Myocyte (in vitro differentiated cells): Measurements from ENCODE around the gene GGNBP2. TPM values are rescaled to one million over a fixed set of nuclear protein-coding genes. Genes with fewer than 3 reads are reported as not detected.

Source experiments
- DNase-seq: peaks from one replicate; pipeline ENCODE4 v3.0.0-alpha.2; 2012; ENCODE audit warnings: low read depth
- total RNA-seq: library from RNA; depleted of rRNA; stranded (reverse); fragments of >200 nt; gene quantifications from 2 replicates; pipeline ENCODE4 v1.2.3, GENCODE V29; 2014

The GGNBP2 gene
- total RNA-seq, 1 donor from 2014 or later, result 61.4 TPM

DNA sequence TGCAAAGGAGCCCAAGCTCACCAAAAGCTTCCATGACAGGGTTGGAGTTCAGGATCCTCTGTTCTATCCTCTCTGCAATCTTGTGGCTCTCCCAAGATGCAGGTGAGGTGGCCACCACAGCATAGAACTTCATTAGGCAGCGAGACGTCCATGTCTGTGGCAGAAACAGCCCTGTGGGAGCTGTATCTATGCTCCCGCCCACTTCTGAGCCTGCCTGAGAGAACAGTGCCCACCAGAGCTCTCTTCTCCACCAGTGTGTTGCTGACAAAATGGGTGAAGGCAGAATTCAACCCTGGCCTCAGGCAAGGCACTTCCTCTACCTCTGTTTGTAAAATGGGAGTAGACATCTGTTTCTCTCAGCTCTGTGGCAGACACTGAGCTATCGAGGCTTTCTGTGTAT is 28.9 kb upstream of the GGNBP2 start:
- DNase-seq, result no peak

DNA sequence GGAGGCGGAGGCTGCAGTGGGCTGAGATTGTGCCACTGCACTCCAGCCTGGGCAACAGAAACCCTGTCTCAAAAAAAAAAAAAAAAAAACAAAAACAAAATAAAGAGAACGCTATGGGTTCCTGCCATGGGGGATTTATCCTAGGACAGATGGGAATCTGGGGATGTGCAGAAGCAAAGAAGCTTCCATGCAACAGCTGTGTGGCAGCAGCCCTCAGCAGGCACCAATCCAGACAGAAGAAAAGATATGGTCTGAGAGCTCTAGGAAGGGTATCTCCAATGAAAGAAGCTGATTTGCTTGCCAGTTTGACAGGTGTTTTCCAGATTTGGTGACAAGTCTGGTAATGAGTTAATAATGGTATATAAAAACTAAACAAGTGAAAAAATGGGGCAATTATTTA is 21.6 kb upstream of the GGNBP2 start:
- DNase-seq, result peak; percentile 18

DNA sequence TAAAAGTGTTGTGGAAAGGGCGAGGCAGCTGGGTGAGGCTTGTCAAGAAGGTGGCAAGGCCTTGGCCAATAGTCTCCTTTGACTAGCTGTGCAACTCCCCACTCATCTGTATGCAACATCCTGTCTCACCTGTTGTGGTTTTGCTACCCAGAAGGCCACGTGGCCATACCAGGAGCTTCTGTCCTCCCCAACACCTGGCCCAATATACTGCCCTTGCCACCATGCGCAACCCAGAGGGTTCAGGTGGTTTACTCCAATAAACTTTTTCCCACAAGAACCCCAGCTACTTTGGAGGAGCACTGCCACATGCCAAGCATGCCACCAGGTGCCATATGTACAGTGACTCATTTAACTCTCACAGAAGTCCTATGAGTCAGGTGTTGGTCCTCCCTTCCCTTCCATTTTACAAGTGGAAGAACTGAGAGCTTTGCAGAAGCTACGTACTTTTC is 20.3 kb upstream of the GGNBP2 start:
- DNase-seq, result no peak

DNA sequence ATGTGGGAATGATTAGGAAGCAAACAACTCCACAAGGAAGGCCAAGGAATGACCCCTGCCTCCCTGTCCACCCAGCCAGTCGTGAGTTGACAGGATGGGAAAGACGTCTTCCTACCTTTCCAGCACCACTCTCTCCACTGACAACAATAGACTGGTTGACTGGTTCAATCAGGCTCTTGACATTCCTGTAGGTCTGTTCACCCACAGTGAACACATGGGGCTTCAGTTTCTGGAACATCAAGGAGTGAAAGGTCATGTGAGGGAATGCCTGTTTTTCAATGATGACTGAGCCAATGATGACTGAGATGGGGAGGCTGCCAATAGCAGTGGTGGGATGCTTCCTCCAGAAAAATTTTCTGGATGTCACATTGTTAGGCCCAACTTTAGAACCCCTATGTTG is 19.6 kb upstream of the GGNBP2 start:
- no peak for DNase-seq

DNA sequence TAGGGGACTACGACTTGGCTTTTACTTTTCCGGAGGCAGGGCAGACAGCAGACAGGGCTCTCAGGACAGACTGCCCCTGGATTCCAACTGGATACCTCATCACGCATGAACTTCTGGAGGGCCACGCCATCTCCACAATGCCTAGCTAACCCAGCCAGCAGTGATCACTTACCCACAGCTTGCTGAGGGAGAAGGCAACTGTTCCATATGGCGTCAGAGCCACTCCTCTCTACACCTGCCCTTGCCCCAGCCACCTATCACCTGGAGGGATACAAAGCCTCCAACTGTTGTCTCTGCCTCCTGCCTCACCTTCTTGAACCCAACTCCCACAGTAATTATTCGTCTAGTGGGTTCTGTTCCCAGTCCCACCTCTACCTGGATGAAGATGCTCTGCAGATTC is 18.8 kb upstream of the GGNBP2 start:
- DNase-seq, result no peak

DNA sequence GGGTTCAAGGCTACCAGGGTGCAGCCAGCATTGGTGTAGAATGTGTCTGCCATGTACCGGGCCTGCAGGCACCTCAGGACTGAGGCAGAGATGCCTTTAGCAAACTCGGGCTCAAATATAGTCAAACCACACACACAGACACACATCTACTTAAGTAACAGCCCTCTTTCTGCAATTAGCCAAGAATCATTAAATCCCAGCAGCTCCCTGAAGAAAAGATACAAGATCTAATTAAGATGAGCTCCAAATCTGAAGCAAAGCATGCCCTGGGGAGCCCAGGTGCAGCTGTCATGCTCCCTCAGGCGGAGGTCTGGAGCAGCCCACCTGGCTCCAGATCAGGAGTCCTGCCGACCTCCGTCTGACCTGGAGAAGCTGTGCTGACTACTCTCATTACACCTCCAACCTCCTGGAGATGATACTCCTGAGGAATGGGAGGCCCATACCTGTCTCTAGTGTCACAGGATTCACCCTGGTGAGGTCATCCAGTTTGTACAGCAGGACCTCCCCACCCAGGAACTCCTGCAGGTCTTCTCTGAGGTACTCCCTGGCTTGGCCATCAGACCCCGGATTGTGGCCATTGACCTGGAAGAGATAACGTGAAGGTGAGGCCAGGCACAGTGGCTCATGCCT is 17.0 kb upstream of the GGNBP2 start:
- DNase-seq, result no peak

DNA sequence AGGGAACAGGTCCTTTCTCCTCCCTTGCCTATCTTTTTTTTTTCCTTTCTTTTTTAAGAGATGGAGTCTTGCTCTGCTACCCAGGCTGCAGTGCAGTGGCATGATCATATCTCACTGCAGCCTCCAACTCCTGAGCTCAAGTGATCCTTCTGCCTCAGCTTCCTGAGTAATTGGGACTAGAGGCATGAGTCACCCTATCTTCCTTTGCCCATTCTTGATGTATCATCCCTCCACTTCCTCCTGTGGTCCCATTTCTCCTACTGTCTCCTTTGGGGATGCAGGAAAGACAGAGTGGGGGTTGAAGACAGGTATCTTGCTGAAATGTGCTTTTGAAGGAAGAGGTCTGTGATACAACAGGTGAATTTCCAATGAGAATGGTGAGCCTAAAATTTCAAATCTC is 15.6 kb upstream of the GGNBP2 start:
- DNase-seq, result peak; percentile 26

DNA sequence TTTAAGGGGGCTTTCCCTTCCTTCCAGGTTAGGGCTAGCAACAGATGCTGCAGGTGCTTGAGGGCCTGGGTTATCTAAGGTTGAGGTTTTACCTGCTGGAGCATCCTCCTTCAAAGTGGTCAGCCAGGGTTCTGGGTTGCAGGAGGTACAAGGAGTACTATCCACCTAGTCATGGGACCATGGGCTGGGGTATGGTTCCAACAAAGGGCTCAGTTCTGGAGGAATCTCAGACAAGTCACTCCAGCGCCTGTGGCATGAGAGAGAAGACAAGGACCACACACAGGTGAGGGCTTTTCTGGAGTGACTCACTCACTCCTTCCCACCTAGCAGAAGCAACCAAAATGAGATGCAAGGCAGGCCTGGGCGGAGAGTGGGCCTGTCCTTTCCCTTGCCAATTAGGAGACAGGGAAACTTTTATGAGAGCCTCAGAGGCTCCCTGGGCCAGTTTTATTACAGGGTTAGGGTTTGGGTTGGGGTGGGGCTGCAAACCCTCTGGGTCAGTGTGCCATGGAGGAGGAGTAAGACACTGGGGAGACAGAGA is 12.2 kb upstream of the GGNBP2 start:
- no peak for DNase-seq

DNA sequence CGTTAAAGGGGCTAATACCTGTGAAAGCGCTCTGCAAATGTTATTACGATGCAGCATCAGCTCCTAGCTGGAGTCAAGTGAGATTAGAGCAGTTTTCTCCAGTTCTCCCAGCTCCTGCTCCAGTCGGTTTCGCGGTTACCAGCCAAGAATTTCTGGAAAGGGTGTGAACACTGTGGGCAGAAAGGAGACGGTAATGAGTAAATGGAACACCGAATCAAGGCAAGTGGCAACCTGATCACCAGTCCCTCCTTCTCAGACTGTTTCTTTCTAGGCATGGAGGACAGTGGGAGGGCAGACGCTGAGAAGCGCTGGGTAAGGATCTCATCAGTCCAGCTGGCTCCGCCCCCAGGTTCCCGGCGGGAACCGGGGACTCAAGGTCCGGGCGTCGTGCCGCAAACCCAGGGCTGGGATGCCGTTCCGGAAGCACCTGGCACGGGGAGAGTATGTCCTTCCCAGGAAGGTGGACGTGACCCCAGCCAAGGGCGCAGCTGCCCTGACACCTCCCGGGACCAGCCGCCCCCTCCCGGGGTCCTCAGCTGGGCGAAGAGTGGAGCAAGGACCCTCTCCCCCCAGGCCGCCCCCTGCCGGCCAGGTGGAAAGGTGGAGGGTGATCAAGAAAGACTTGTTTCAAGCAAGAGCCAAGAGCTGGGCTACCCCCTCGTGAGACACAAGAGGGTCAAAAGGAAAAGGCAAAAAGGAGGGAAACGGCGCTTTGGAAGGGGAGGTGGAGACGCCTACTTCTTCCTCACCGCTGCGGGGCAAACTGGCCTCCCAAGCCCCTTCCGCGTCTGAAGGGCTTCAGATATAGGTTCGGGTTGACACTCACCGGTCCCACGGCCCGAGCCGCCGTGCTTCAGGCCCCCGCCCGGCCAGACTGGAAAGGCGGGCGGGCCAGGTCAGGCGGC is 10.5 kb upstream of the GGNBP2 start:
- peak; percentile 60 for DNase-seq

DNA sequence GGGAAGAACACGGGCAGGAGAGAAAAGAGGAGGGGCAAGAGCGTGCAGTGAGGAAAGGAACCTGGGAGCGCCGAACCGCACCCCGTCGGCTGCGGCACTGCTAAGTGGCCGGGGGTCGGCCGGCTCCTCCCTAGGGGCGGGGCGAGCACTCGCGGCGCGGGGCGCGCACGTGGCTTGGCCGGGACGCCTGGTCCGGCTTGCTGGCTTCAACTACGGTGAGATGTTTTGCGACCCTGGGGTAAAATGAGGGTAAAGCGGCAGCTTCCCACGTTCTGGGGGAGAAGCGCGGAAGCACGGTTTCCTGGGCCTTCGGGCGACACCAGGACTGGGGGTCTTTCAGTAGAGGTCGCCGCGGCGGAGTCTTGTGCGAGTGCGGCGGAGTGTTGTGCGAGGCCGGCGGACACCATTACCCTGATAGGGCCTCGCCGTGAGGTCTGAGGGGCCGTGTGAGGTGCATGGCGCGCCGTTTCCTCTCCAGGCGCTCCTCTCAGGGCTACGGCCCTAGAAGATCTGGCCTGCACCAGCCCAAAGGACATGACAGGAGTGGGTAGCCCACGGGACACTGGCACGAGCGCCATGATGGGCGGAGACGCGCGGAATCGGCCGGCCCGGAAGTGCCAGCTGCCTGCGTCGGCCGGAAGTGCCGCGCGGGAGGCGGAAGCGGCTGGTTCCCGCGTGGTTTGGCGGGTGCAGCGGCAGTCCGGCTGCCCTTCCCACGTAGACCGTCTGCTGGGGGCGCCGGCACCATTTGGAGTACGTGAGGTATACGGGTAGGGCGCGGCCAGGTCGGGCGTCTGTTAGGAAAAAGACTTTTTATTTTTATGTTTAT is 9.7 kb upstream of the GGNBP2 start, which contains the start of the genes MYO19 and PIGW:
Gene MYO19, minus strand, starts transcription at position 29 of the 829 bp plus-strand sequence. CDS start 2,330 bp downstream, outside the sequence.
Gene PIGW, plus strand, starts transcription at position 148 of the 829 bp plus-strand sequence. CDS start 2,115 bp downstream, outside the sequence.
- peak; percentile 90 for DNase-seq

DNA sequence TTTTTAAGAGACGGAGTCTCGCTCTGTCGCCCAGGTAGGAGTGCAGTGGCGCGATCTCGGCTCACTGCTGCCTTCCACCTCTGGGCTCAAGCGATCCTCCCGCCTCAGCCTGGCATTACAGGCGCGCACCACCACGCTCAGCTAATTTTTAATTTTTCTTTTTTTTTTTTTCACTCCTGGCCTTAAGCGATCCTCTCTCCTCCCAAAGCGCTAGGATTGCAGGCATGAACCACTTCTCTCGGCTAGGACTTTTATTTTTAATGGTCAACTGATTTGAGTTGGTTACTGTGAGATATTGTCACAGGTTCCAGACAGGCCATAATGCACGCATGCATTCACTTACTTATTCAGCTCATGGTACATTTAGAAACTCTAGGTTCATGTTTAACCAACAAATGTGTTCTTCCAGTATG is 9.0 kb upstream of the GGNBP2 start:
- DNase-seq, result no peak

DNA sequence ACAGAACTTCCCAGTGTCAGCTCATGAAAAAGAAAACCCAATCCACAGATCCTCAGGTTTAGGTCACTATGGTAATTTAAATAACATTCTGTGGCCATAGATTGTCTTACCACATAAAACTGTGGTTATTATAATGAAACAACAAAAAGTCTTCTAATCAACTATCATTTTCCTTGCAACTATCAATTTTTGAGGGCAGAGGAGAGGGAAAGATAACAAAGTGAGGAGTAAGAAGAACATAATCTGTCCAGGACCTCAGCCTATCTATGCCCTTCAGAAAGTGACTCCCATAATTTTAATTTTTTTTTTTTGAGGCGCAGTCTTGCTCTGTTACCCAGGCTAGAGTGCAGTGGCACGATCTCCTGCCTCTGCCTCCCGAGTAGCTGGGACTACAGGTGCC is 4.0 kb upstream of the GGNBP2 start:
- DNase-seq, result no peak

DNA sequence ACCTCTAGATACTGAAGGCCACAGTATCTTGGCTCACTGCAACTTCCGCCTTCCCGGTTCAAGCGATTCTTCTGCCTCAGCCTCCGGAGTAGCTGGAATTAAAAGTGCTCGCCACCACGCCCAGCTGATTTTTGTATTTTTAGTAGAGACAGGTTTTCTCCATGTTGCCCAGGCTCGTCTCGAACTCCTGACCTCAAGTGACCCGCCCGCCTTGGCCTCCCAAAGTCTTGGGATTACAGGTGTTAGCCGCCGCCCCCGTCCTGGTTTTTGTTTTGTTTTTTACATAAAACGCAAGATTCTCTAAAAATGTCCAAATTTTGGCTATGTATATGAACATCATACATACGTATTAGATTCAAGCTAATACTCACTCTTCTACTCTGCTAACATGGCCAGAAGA is 2.0 kb upstream of the GGNBP2 start:
- no peak for DNase-seq

DNA sequence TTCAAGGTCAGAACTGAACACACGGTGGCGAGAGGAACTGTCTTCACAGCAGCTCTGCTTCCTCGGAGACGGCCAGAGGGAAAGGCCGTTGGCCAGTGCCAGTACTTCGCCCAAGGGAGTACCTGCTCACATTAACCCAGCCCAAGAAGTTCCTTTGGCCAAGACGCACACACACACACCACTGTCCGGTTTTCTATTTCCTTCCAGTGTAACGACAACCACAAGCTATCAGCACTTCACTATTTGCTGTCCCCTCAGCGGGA is 744 bp upstream of the GGNBP2 start:
- peak; percentile 68 for DNase-seq

DNA sequence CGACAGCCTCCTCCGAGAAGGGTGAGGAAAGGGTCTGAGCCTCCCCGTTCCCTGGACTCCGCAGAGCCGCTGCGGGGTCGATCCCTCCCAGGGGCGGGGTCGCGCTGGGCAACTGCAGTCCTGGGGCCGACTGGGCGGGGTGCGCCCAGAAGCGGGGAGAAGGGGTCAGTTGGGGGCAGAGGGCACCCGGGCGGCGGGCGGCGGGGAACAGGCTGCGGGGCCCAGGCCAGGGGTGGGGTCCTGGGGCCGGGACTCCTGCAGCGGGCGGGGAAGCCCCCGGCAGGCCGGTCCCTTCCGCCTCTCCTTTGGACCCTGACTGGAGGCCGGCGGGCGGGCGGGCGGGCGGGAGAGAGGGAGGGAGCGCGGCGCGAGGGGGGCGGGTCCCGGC is 352 bp downstream of the GGNBP2 start:
- DNase-seq, result no peak

DNA sequence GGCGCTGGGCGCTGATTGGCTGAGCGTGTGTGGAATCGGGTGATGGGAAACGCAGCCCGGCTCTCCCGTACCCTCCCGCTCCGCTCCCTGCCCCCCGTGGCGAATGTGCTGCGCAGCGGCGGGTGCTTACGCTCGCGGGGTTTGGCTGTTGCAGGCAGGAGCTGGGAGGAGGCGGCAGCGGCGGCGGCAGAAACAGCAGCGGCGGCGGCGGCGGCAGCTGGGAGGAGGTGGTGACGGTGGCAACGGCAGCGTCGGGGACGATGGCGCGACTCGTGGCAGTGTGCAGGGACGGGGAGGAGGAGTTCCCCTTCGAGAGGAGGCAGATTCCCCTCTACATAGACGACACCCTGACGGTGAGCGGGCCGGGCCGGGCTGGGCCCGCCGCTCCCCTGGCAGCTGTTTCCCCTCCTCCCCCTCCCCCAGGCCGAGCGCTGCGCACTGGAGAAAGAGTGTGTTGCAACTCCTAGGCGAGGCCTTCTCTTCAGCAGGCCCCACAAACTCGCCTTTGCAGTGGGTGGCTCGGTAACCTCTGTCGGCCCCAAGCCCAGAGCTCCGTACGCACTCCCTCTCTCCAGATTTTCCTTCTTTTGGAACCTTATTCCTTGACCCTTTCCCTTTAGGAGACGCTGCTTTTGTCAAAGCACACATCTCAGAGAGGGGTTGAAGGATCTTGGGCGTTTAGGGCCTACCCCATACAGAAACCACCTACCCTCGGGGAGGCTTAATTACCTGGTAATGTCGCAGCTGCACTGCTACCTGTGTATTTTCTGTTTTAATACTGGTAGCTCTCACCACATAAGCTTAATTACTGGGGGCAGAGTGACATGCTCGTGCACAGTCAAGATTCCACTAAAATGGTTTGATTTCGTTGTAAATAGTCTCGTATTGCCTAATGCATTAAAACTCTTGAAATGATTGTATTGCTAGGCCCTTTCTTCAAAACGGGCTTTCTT is 1.0 kb downstream of the GGNBP2 start:
- DNase-seq, result peak; percentile 98

DNA sequence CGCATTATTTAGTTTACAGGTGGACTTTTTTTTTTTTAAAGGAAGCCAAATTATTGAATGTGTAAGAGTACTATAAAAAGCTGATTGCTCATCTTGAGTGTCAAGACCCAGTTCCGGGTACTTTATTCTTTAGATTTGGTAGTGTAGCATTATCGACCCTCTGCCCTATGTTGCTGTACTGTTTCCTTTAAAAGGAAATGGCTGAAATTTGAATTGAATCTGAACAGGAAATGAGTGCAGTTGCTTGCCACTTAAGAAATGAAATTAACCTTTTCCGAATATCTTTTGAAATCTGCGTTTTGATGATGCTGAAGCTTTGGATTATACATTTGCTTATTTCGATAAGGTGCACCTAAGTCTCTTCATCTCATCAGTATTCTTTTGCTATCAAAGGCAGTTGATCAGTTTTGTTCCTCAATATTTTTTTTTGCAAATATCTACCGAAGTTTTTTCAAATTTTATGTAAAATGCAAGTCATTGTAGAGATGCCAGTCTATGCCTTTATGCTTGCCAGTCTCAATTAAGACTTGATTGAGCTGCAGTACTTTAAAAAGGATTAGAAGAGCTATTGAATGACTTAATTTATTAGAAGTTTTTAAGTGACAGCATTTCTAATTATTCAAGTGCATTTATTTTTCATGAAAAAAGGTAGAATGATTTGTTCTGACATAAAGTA is 1.8 kb downstream of the GGNBP2 start:
- no peak for DNase-seq

DNA sequence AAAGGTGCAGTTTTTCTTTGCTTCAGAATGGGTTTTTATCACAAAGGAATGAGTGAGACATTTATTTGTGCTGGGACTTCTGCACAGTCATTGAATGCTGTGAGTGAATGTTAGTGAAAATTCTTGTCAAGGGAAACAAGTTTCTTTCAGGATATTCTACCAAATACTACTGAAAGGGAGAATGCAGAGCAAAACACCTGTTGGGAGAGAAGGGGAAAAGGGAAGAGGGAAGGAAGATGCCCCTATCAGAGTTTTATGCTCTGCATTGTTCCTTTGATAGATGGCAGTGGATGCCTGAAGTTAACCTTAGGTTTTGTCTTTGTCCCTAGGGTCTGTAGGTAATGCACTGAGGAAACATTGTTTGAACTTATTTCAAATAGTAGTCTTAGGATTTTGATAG is 3.1 kb downstream of the GGNBP2 start:
- no peak for DNase-seq

DNA sequence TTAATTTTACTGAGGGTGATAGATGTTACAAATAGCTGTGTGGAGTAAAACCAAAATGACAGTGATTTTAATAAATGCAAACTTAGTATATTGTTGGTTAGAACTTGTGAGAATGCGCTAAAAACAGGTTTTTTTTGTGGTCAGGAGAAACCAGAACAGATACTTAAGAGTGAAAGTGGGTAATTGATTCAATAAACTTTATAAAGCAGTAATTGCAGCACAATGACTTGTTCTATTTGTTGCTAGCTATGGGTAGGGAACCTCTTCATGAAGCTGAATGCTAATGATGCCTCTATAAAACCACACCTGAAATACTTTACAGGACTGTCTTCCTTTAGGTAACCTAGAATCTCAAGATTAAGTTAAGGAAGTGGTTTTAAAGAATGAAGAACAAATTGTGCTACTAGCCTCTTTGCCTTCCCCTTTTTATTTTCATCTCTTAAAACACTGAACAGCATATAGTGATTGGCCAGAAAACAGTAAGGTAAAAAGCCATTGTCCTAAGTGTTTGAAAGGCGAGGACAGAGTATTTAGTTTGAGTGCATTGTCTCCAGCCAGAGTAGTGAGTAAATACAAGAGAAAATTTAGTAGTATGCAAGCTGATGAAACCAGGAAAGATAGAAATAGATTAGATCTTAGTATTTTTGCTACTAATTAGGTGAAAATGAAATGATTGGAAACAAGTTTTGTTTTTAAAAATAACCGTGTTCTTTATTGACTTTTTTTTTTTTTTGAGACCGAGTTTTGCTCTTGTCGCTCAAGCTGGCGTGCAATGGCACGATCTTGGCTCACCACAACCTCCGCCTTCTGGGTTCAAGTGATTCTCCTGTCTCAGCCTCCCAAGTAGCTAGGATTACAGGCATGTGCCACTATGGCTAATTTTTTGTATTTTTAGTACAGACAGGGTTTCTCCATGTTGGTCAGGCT is 6.0 kb downstream of the GGNBP2 start:
- no peak for DNase-seq
